Measurements from ENCODE around the gene TMEM88. TPM values are rescaled to one million over a fixed set of nuclear protein-coding genes. Genes with fewer than 3 reads are reported as not detected.

TMEM88 gene
- total RNA-seq, 2 experiments from 2014 or later, result 0.41 to 4.0 TPM

DNA sequence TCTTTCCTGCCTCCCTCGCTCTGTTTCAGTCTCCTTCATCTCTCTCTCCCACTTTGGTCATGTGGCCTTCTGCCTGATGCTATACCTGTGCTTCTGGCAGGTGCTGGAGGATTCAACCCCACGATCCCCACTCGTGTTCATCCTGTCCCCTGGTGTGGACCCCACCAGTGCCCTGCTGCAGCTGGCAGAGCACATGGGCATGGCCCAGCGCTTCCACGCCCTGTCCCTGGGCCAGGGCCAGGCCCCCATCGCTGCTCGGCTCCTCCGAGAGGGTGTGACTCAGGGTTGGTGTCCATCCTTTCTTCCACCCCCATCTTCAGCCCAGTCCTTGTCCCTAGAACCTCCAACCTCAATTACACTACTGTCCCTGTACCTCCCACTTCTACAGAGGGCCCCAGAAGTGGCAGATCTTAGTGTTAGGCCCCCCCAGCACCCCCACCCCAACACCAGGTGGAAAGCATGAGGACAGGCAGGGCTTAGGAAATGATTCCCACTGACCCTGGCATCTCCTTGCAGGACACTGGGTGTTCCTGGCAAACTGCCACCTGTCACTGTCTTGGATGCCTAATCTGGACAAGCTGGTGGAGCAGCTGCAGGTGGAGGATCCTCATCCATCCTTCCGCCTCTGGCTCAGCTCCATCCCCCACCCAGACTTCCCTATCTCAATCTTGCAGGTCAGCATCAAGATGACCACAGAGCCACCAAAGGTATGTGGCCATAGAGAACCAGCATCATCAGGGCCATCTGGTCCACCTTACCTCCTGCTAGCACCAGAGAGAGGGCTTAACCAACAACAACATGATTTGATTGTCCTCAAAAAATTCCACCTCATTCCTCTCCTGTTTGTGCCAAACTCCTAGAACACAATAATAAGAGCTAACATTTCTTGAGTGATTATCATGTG is 30.6 kb upstream of the TMEM88 start:
- intact Hi-C loops (cut with micrococcal nuclease; ENCODE audit: unreplicated experiment), result loop anchor here (10.0 kb wide), 1 partner anchor 221 kb away; no protein-coding TSS in a partner anchor
- Histone ChIP-seq H3K9me2 (ENCODE audit: insufficient read depth, low read length) (no peaks in the 10 kb centered on the region), H2AFZ (ENCODE audit: low read length) (no peak overlapping the region), H3K79me2 (ENCODE audit: insufficient read depth, low read depth, low read length) (no peaks in the 10 kb centered on the region), H3K4me1 (ENCODE audit: insufficient read depth, low read length, poor library complexity, severe bottlenecking) (no peaks in the 10 kb centered on the region), H4K20me1 (ENCODE audit: insufficient read depth, low read length) (no peaks in the 10 kb centered on the region), H3K27ac (ENCODE audit: low read depth, low read length, poor library complexity, severe bottlenecking) (no peak overlapping the region), H3K4me2 (ENCODE audit: low read length) (no peak overlapping the region), H3K4me3 (ENCODE audit: low read depth, low read length, poor library complexity, severe bottlenecking) (no peak overlapping the region), H3K36me3 (ENCODE audit: insufficient read depth, low read length) (no peaks in the 10 kb centered on the region), H3K9me3 (ENCODE audit: low read length) (no peaks in the 10 kb centered on the region)
- POLR2A ChIA-PET, result interaction anchor here (0.6 kb wide), 1 partner anchor 93 kb away, joined by 3 read pairs; no protein-coding TSS in a partner anchor
- TF ChIP-seq, protein P1, sequence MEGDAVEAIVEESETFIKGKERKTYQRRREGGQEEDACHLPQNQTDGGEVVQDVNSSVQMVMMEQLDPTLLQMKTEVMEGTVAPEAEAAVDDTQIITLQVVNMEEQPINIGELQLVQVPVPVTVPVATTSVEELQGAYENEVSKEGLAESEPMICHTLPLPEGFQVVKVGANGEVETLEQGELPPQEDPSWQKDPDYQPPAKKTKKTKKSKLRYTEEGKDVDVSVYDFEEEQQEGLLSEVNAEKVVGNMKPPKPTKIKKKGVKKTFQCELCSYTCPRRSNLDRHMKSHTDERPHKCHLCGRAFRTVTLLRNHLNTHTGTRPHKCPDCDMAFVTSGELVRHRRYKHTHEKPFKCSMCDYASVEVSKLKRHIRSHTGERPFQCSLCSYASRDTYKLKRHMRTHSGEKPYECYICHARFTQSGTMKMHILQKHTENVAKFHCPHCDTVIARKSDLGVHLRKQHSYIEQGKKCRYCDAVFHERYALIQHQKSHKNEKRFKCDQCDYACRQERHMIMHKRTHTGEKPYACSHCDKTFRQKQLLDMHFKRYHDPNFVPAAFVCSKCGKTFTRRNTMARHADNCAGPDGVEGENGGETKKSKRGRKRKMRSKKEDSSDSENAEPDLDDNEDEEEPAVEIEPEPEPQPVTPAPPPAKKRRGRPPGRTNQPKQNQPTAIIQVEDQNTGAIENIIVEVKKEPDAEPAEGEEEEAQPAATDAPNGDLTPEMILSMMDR (conservative IDR thresholded peaks at IDR 0.05; ENCODE audit: low read length), result no peak
- TF ChIP-seq EZH2phosphoT487 (IDR thresholded peaks at IDR 0.05; ENCODE audit: borderline replicate concordance, low read depth, low read length), result no peak
- DNase-seq (ENCODE audit: low spot score), result no peak
- BruUV-seq (replicated peaks), result no TSS peak
- CTCF ChIA-PET (ENCODE audit: unreplicated experiment), result interaction anchor here (0.6 kb wide), 1 partner anchor 11 kb away, joined by 3 read pairs; no protein-coding TSS in a partner anchor

DNA sequence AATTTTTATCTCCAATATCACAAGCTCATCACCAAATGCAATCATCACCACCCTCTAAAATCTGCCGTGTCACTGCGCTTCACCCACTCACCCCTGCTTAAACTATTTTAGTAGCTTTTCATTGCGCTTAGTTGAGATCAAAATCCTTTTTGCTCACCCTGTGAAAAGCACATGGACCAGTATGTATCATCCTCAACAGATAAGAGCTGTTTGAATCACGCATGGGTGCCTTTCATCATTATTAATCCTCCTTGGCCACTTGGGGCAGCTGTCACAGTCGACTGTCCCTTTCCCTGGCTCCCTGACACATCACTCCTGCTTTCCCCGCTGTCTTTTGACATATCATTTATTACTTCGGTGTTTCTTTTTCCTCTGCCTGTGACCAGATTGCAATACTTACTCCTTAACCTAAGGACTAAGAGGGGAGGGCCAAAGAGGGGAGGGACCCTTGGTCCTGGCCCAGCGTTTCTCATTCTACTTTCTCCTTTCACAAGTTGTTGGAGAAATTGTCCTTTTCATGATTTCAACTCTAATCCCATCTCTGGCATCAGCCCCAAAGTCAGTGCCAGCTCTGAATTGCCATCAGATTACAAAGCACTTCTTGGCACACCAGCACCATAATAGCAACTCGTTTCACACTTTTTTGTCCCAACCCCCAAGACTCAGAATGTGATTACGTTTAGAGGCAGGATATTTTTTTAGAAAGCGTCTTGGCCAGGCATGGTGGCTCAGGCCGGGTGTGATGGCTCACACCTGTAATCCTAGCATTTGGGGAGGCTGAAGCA is 29.5 kb upstream of the TMEM88 start:
- H3K36me3 ChIP-seq (ENCODE audit: insufficient read depth, low read length), result no peaks in the 10 kb centered on the region
- H3K9me3 ChIP-seq (ENCODE audit: low read length), result no peaks in the 10 kb centered on the region
- BruUV-seq (replicated peaks), result no TSS peak
- CTCF ChIA-PET (ENCODE audit: unreplicated experiment), result no interaction called here
- no peak for TF ChIP-seq EZH2phosphoT487 (IDR thresholded peaks at IDR 0.05; ENCODE audit: borderline replicate concordance, low read depth, low read length)
- TF ChIP-seq, protein P1 (conservative IDR thresholded peaks at IDR 0.05; ENCODE audit: low read length), result peak; percentile 33; the same call in 1 of the 2 replicates
- H3K79me2 ChIP-seq (ENCODE audit: insufficient read depth, low read depth, low read length), result no peaks in the 10 kb centered on the region
- H3K27ac ChIP-seq (ENCODE audit: low read depth, low read length, poor library complexity, severe bottlenecking), result no peak overlapping the region
- no peaks in the 10 kb centered on the region for H3K4me1 ChIP-seq (ENCODE audit: insufficient read depth, low read length, poor library complexity, severe bottlenecking)
- no peak overlapping the region for H3K4me2 ChIP-seq (ENCODE audit: low read length)
- H4K20me1 ChIP-seq (ENCODE audit: insufficient read depth, low read length), result no peaks in the 10 kb centered on the region
- DNase-seq (ENCODE audit: low spot score), result no peak
- no peak overlapping the region for H3K4me3 ChIP-seq (ENCODE audit: low read depth, low read length, poor library complexity, severe bottlenecking)
- intact Hi-C loops (cut with micrococcal nuclease; ENCODE audit: unreplicated experiment), result loop anchor here (10.0 kb wide), 1 partner anchor 219 kb away; no protein-coding TSS in a partner anchor
- no peak overlapping the region for H2AFZ ChIP-seq (ENCODE audit: low read length)
- H3K9me2 ChIP-seq (ENCODE audit: insufficient read depth, low read length), result no peaks in the 10 kb centered on the region
- POLR2A ChIA-PET, result interaction anchor here (0.6 to 1.3 kb wide), 2 partner anchors 32 to 94 kb away, joined by 3 read pairs; partner anchors contain the start of gene NAA38
